GM23248 (cell line): ENCODE measurements around the gene FXR2.

Experiments used
- EZH2 ChIP-seq: fragments of 200-600 bp; sonication (generic); IDR thresholded peaks from 2 replicates; pipeline ENCODE4 v1.6.1; 2018; ENCODE audit warnings: antibody characterized with exemption, mild to moderate bottlenecking; ENCODE audit not compliant: insufficient read depth, poor library complexity, severe bottlenecking
- EZH2phosphoT487 ChIP-seq: fragments of 200-600 bp; sonication (generic); IDR thresholded peaks from 2 replicates; pipeline ENCODE4 v1.6.1; 2018; ENCODE audit warnings: antibody characterized with exemption, moderate library complexity, mild to moderate bottlenecking, low read depth; ENCODE audit not compliant: insufficient read depth

DNA sequence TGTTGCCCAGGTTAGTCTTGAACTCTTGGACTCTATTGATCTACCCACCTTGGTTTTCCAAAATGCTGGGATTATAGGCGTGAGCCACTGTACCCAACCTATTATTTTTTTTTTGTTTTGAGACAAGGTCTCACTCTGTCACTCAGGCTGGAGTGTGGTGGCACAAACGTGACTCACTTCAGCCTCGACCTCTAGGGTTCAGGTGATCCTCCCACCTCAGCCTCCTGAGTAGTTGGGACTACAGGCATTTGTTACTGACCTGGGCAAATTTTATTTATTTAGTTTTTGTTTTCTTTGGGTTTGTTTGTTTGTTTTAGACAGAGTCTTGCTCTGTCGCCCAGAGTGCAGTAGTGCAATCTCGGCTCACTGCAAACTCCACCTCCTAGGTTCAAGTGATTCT lies 9.0 kb upstream of the FXR2 start:
- TF ChIP-seq EZH2 (no peak), EZH2phosphoT487 (no peak)
